ENCODE results near the gene CTSK. TPM values are rescaled to one million over a fixed set of nuclear protein-coding genes. Genes with fewer than 3 reads are reported as not detected.
"Not testable (repeated sequence)": the region's sequence is repeated elsewhere in the genome, so short reads cannot be mapped to it uniquely, and the experiment has no call there.

Gene CTSK
- total RNA-seq, 3 donors from 2014 or later = 111 to 590 (median 204) TPM

DNA sequence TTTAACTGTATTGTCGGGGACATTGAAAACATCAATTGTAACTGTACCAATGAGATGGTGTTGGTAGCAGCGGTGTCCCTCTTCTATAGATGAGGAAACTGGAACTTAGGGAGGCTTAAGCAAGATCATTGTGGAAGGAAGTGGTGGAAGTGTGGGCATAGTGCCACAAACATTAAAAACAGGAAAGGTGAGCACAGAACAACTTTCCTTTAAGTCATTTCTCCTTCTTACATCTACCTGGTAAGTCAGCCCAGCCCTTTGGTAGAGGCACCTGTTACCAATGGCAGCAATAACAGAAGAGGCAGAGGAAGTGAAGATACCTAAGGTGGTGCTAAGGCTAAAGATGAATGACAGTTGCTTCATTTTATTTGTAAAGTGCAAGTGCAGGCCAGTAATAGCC is 30.5 kb downstream of the CTSK start:
- intact Hi-C loops (cut with DNase I; ENCODE audit: low total_unique reads) = no loop called here
- Histone ChIP-seq H3K27ac (no peak overlapping the region), H3K9me3 (no peaks in the 10 kb centered on the region), H3K27me3 (no peaks in the 10 kb centered on the region), H3K36me3 (no peaks in the 10 kb centered on the region), H3K4me1 (no peaks in the 10 kb centered on the region), H3K4me3 (no peak overlapping the region)
- DNase-seq (ENCODE audit: low spot score in 2 of 2) = no peak
- TF ChIP-seq POLR2A (IDR thresholded peaks at IDR 0.05) (no peak), POLR2AphosphoS5 (IDR thresholded peaks at IDR 0.05) (no peak)
- TF ChIP-seq, protein P1, sequence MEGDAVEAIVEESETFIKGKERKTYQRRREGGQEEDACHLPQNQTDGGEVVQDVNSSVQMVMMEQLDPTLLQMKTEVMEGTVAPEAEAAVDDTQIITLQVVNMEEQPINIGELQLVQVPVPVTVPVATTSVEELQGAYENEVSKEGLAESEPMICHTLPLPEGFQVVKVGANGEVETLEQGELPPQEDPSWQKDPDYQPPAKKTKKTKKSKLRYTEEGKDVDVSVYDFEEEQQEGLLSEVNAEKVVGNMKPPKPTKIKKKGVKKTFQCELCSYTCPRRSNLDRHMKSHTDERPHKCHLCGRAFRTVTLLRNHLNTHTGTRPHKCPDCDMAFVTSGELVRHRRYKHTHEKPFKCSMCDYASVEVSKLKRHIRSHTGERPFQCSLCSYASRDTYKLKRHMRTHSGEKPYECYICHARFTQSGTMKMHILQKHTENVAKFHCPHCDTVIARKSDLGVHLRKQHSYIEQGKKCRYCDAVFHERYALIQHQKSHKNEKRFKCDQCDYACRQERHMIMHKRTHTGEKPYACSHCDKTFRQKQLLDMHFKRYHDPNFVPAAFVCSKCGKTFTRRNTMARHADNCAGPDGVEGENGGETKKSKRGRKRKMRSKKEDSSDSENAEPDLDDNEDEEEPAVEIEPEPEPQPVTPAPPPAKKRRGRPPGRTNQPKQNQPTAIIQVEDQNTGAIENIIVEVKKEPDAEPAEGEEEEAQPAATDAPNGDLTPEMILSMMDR (IDR thresholded peaks at IDR 0.05) = no peak

DNA sequence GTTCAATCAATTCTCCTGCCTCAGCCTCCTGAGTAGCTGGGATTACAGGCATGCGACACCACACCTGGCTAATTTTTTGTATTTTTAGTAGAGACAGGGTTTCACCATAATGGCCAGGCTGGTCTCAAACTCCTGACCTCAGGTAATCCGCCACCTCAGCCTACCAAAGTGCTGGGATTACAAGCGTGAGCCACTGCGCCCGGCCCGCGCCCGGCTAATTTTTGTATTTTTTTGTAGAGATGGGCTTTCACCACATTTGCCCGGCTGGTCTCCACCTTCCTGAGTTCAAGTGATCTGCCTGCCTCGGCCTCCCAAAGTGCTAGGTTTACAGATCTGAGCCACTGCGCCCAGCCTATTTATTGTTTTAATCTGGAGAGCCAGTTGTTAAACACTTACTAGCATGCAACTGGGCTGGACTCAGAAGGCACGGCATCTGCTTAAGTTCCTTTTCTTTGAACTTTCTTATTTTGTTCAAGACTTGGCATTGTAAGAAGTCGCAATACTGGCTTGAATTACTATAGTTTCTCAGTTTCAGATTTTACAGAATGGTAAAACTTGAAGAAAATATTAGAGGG is 32.0 kb downstream of the CTSK start:
- H3K27ac ChIP-seq; intact Hi-C loops (cut with DNase I; ENCODE audit: low total_unique reads); H3K4me3 ChIP-seq; H3K9me3 ChIP-seq; H3K27me3 ChIP-seq; H3K4me1 ChIP-seq; DNase-seq (ENCODE audit: low spot score in 2 of 2); H3K36me3 ChIP-seq: not testable (repeated sequence)

DNA sequence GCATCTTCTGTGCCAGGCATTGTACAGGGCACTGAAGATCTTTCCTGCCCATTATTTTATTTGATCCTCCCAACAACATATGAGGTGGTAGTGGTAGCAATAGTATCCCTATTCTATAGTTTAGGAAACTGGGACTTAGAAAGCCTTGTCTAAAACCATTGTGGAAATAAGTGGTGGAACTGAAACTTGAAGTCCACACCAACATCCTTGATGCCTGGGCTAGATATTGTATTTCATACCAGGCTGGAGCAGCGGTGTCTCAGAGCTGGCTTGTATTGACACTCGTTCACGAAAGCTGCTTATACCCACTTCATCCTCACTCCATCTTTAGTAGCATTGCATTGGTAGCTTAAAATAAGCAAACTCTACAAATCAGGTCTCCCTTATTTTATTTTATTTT is 32.8 kb downstream of the CTSK start:
- no peaks in the 10 kb centered on the region for H3K4me1 ChIP-seq
- intact Hi-C loops (cut with DNase I; ENCODE audit: low total_unique reads) = no loop called here
- H3K27me3 ChIP-seq = no peaks in the 10 kb centered on the region
- DNase-seq (ENCODE audit: low spot score in 2 of 2) = no peak
- H3K4me3 ChIP-seq = no peak overlapping the region
- TF ChIP-seq POLR2AphosphoS5 (IDR thresholded peaks at IDR 0.05) = no peak
- TF ChIP-seq, protein P1 (IDR thresholded peaks at IDR 0.05) = no peak
- no peak for TF ChIP-seq POLR2A (IDR thresholded peaks at IDR 0.05)
- H3K27ac ChIP-seq = no peak overlapping the region
- H3K9me3 ChIP-seq = no peaks in the 10 kb centered on the region
- H3K36me3 ChIP-seq = no peaks in the 10 kb centered on the region

DNA sequence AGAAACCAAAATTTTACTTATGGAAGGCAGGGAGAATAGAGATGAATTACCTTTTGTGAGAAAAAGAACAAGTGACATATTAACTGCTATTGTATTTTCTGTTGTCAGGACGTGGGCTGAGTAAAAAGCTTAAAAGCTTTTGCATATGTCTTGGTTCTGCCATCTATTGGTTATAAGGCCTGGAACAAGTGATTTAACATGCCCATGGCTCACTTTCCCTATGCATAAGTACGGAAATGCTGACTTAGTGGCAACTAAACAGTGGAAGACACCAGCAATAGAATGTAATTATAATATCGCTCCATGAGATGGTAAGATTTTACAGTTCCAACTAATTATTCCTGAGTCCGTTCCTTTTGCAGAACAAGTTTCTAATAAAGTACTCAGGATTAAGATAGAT is 35.7 kb downstream of the CTSK start:
- H3K9me3 ChIP-seq = no peaks in the 10 kb centered on the region
- no peaks in the 10 kb centered on the region for H3K4me1 ChIP-seq
- H3K27me3 ChIP-seq = no peaks in the 10 kb centered on the region
- intact Hi-C loops (cut with DNase I; ENCODE audit: low total_unique reads) = no loop called here
- H3K27ac ChIP-seq = no peak overlapping the region
- H3K36me3 ChIP-seq = no peaks in the 10 kb centered on the region
- TF ChIP-seq POLR2A (IDR thresholded peaks at IDR 0.05) (no peak), POLR2AphosphoS5 (IDR thresholded peaks at IDR 0.05) (no peak)
- TF ChIP-seq, protein P1 (IDR thresholded peaks at IDR 0.05) = no peak
- H3K4me3 ChIP-seq = no peak overlapping the region
- DNase-seq (ENCODE audit: low spot score in 2 of 2) = no peak

DNA sequence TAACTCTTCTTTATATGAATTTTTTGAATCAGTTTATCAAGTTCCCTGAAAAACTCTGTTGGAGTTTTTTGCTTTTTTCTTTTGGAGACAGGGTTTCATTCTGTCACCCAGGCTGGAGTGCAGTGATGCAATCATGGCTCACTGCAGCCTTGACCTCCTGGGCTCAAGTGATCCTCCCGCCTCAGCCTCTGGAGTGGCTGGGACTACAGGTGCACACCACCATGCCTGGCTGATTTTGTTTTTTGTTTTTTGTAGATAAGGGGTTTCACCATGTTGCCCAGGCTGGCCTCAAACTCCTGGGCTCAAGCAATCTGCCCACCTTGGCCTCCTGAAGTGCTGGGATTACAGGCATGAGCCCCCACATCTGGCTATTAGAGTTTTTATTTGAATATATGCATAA is 40.4 kb downstream of the CTSK start:
- H3K36me3 ChIP-seq; H3K27ac ChIP-seq; H3K27me3 ChIP-seq; H3K4me3 ChIP-seq; H3K9me3 ChIP-seq; DNase-seq (ENCODE audit: low spot score in 2 of 2); H3K4me1 ChIP-seq; intact Hi-C loops (cut with DNase I; ENCODE audit: low total_unique reads): not testable (repeated sequence)

DNA sequence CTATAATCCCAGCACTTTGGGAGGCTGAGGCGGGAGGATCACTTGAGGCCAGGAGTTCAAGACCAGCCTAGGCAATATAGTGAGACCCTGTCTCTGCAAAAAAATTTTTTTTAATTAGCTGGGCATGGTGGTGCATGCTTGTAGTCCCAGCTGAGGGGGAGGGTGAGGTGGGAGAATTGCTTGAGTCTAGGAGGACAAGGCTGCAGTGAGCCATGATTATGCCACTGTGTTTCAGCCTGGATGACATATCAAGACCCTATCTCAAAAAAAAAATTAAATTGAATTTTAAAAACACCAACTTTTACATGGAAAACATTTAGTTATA is 42.1 kb downstream of the CTSK start:
- H3K4me1 ChIP-seq; intact Hi-C loops (cut with DNase I; ENCODE audit: low total_unique reads); H3K9me3 ChIP-seq; H3K36me3 ChIP-seq; DNase-seq (ENCODE audit: low spot score in 2 of 2); H3K27me3 ChIP-seq: not testable (repeated sequence)
- Histone ChIP-seq H3K4me3 (peak overlapping the region; percentile 35 to 59 (median 40)), H3K27ac (peak overlapping the region; percentile 65 to 72)

All from breast epithelium (tissue), 4 donors.